Neuronal stem cell (in vitro differentiated cells): ENCODE measurements around the gene CR1L.

ENCODE experiments used
- DNase-seq: peaks from one replicate; pipeline ENCODE4 v3.0.0-alpha.2; 2013; ENCODE audit warnings: low spot score
- H2AFZ ChIP-seq: one replicate; pipeline ENCODE4 v1.6.1; 2013; ENCODE audit warnings: mild to moderate bottlenecking, low read length, inconsistent platforms
- H2AK5ac ChIP-seq: 2 replicates; pipeline ENCODE4 v1.6.1; 2013; ENCODE audit warnings: low read depth, mild to moderate bottlenecking, inconsistent platforms, low read length, moderate library complexity, mixed read lengths
- H2BK120ac ChIP-seq: 2 replicates; pipeline ENCODE4 v1.6.1; 2013; ENCODE audit warnings: low read depth, mild to moderate bottlenecking, inconsistent platforms, low read length, moderate library complexity, mixed read lengths
- H2BK12ac ChIP-seq: one replicate; pipeline ENCODE4 v1.6.1; 2013; ENCODE audit warnings: low read length, inconsistent platforms
- H2BK15ac ChIP-seq: 2 replicates; pipeline ENCODE4 v1.6.1; 2013; ENCODE audit warnings: mild to moderate bottlenecking, low read length, inconsistent platforms, mixed read lengths
- H2BK5ac ChIP-seq: one replicate; pipeline ENCODE4 v1.6.1; 2013; ENCODE audit warnings: inconsistent platforms, mild to moderate bottlenecking, low read length, moderate library complexity
- H3K14ac ChIP-seq: one replicate; pipeline ENCODE4 v1.6.1; 2013; ENCODE audit warnings: low read length, inconsistent platforms
- H3K18ac ChIP-seq: 2 replicates; pipeline ENCODE4 v1.6.1; 2013; ENCODE audit warnings: low read length, inconsistent platforms
- H3K23ac ChIP-seq: 2 replicates; pipeline ENCODE4 v1.6.1; 2013; ENCODE audit warnings: low read depth, mild to moderate bottlenecking, mixed read lengths, low read length, inconsistent platforms; ENCODE audit not compliant: poor library complexity
- H3K27ac ChIP-seq: replicated peaks from 3 replicates; pipeline ENCODE4 v1.5.1; 2013; ENCODE audit warnings: low read length, inconsistent platforms
- H3K27me3 ChIP-seq, 3 experiments: 2 replicates each; pipeline ENCODE4 v1.6.1; 2013; ENCODE audit warnings: low read length in 3 of 3, mild to moderate bottlenecking in 2 of 3, inconsistent platforms in 1 of 3, low read depth in 1 of 3, mixed read lengths in 1 of 3, moderate library complexity in 1 of 3; ENCODE audit not compliant: control insufficient read depth in 3 of 3, insufficient read depth in 3 of 3
- H3K36me3 ChIP-seq, 2 donors: replicated peaks in 1 of 2; 2 replicates each; pipeline ENCODE4 v1.6.1; 2013; ENCODE audit warnings: low read length in 2 of 2; ENCODE audit not compliant: control insufficient read depth in 2 of 2, insufficient read depth in 2 of 2
- H3K4ac ChIP-seq: 2 replicates; pipeline ENCODE4 v1.6.1; 2013; ENCODE audit warnings: inconsistent platforms, mild to moderate bottlenecking, low read length, moderate library complexity
- H3K4me1 ChIP-seq, 2 donors: 1 replicate in 1 of 2; 2 replicates in 1 of 2; pipeline ENCODE4 v1.6.1; 2013; ENCODE audit warnings: low read length in 2 of 2, low read depth in 1 of 2; ENCODE audit not compliant: control insufficient read depth in 2 of 2, insufficient read depth in 1 of 2
- H3K4me2 ChIP-seq: one replicate; pipeline ENCODE4 v1.6.1; 2013; ENCODE audit warnings: mild to moderate bottlenecking, low read length, inconsistent platforms; ENCODE audit not compliant: insufficient read depth, poor library complexity, severe bottlenecking
- H3K4me3 ChIP-seq, 2 donors: 2 replicates each; pipeline ENCODE4 v1.5.1; 2013; ENCODE audit warnings: low read length in 2 of 2, mild to moderate bottlenecking in 2 of 2, inconsistent platforms in 1 of 2, moderate library complexity in 1 of 2
- H3K79me1 ChIP-seq: one replicate; pipeline ENCODE4 v1.6.1; 2013; ENCODE audit warnings: low read depth, mild to moderate bottlenecking, inconsistent platforms, low read length, moderate library complexity
- H3K9ac ChIP-seq: one replicate; pipeline ENCODE4 v1.6.1; 2013; ENCODE audit warnings: mild to moderate bottlenecking, low read depth, low read length, inconsistent platforms; ENCODE audit not compliant: poor library complexity
- H3K9me3 ChIP-seq, 2 donors: replicated peaks in 1 of 2; 2 replicates each; pipeline versions ENCODE3 to v1.6.1; 2013; ENCODE audit warnings: low read length in 2 of 2, mild to moderate bottlenecking in 2 of 2, inconsistent platforms in 1 of 2, low read depth in 1 of 2, mixed read lengths in 1 of 2, moderate library complexity in 1 of 2; ENCODE audit not compliant: control insufficient read depth in 2 of 2, insufficient read depth in 1 of 2
- H4K8ac ChIP-seq: one replicate; pipeline ENCODE4 v1.6.1; 2013; ENCODE audit warnings: low read depth, mild to moderate bottlenecking, inconsistent platforms, low read length, moderate library complexity
- H4K91ac ChIP-seq: one replicate; pipeline ENCODE4 v1.6.1; 2013; ENCODE audit warnings: low read length, low read depth, mild to moderate bottlenecking, inconsistent platforms; ENCODE audit not compliant: poor library complexity
- WGBS, 2 donors: extraction: QIAGEN DNeasy Blood & Tissue Kit; methylation state at CpG; one replicate each; pipeline ENCODE4 v1.1.7; 2013; ENCODE audit warnings: missing lambda C conversion rate in 2 of 2, mixed read lengths in 1 of 2; ENCODE audit not compliant: insufficient read length in 2 of 2, insufficient replicate concordance in 1 of 2; ENCODE audit errors: extremely low coverage in 2 of 2; 5-methylcytosine and 5-hydroxymethylcytosine counted together

Gene CR1L

DNA sequence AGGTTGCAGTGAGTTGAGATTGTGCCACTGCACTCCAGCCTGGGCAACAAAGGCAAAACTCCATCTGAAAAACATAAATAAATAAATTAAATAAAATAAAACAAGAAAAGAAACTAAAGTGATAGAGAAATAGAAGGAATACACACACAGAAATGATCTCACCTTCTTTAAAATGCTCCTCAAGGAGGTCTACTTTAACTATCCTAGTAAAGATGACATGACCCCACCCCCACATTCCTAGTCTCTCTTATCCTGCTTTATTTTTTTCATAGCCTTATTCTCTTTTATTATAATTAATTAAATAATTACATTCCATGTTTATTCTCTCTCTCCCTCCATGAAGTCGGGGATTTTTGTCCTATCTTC is 18.0 kb upstream of the CR1L start:
- Histone ChIP-seq H3K9me3 (no peaks in the 10 kb centered on the region), H3K4me1 (peaks cover 0 to 3% of the 10 kb centered on the region in 2 donors), H2BK15ac (no peak overlapping the region), H3K23ac (no peak overlapping the region), H2AK5ac (no peak overlapping the region), H3K18ac (no peak overlapping the region), H2AFZ (no peak overlapping the region), H3K27ac (no peak overlapping the region), H2BK120ac (no peak overlapping the region), H3K36me3 (no peaks in the 10 kb centered on the region), H4K8ac (no peak overlapping the region), H3K9ac (no peak overlapping the region), H3K14ac (no peak overlapping the region), H3K79me1 (no peaks in the 10 kb centered on the region), H3K4me2 (no peak overlapping the region), H3K27me3 (no peaks in the 10 kb centered on the region), H3K4me3 (no peak overlapping the region), H4K91ac (no peak overlapping the region), H2BK5ac (no peak overlapping the region), H2BK12ac (no peak overlapping the region), H3K4ac (no peak overlapping the region)
- DNase-seq: no peak
- WGBS, 2 donors: no CpG with 5 or more reads among the region's 1 CpG

GRCh38 chr1:207627496-207627895 is 17.4 kb upstream of the CR1L start:
- no CpG with 5 or more reads among the region's 2 CpGs for WGBS, 2 donors
- Histone ChIP-seq H3K27me3 (no peaks in the 10 kb centered on the region), H3K9ac (no peak overlapping the region), H3K4me3 (no peak overlapping the region), H2AK5ac (no peak overlapping the region), H2BK5ac (no peak overlapping the region), H3K4ac (no peak overlapping the region), H3K4me2 (no peak overlapping the region), H3K27ac (no peak overlapping the region), H3K23ac (no peak overlapping the region), H4K91ac (no peak overlapping the region), H4K8ac (no peak overlapping the region), H3K9me3 (no peaks in the 10 kb centered on the region), H3K18ac (no peak overlapping the region), H2BK12ac (no peak overlapping the region), H3K79me1 (no peaks in the 10 kb centered on the region), H3K14ac (no peak overlapping the region), H3K36me3 (no peaks in the 10 kb centered on the region), H2AFZ (no peak overlapping the region), H3K4me1 (peaks cover 0 to 3% of the 10 kb centered on the region in 2 donors), H2BK15ac (no peak overlapping the region), H2BK120ac (no peak overlapping the region)
- no peak for DNase-seq

DNA sequence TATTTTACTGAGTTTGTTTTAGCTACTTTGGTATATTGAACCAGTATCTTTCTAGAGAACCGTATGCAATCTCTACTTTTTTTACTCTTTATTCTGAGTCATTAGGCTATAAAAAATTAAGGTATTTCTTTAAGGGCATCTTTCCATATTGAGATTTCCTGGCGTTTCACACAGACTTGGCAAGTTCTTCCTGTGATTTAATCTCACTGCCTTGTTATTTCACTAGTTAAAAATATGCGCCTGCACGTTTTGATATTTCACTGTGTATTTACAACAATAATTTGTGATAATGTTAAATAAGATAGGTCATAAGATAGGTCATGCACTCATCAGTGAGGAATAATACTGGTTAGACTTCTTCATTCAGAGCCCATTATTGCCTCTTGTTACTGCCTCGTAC is 16.2 kb upstream of the CR1L start:
- Histone ChIP-seq H3K4me1 (peaks cover 0 to 3% of the 10 kb centered on the region in 2 donors), H4K91ac (no peak overlapping the region)

DNA sequence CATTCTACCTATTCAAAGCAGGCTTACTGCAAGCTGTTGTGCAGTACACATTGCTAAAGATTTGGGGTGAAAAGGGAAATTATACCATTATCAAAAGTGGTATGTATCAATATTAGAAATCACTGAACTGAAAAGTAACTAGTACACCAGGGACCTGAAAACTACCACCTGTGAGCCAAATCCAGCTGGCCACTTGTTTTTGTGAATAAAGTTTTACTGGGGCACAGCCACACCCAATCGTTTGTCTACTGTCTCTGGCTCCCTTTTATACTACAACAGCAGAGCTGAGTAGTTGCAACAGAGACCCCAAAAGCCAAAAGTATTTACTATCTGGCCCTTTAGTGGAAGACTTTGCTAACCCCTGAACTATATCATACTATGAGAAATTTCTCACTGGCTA is 13.8 kb upstream of the CR1L start:
- Histone ChIP-seq H3K9ac (no peak overlapping the region), H2BK15ac (no peak overlapping the region), H2BK5ac (no peak overlapping the region), H3K18ac (no peak overlapping the region), H3K4ac (no peak overlapping the region), H4K91ac (no peak overlapping the region), H3K14ac (no peak overlapping the region), H2AFZ (no peak overlapping the region), H3K27me3 (no peaks in the 10 kb centered on the region), H3K36me3 (no peaks in the 10 kb centered on the region), H4K8ac (no peak overlapping the region), H2AK5ac (no peak overlapping the region), H3K4me3 (no peak overlapping the region), H3K4me1 (peaks cover 0 to 6% of the 10 kb centered on the region in 2 donors), H3K79me1 (no peaks in the 10 kb centered on the region), H3K9me3 (no peaks in the 10 kb centered on the region), H3K4me2 (no peak overlapping the region), H3K23ac (no peak overlapping the region), H2BK120ac (no peak overlapping the region), H2BK12ac (no peak overlapping the region), H3K27ac (no peak overlapping the region)
- no CpG with 5 or more reads among the region's 1 CpG for WGBS, 2 donors
- no peak for DNase-seq

More for the DNA sequence above, 16.2 kb upstream of the CR1L start:
- Histone ChIP-seq H2AK5ac (no peak overlapping the region), H3K36me3 (no peaks in the 10 kb centered on the region), H3K79me1 (no peaks in the 10 kb centered on the region), H3K27ac (no peak overlapping the region), H2AFZ (no peak overlapping the region), H3K4me2 (no peak overlapping the region), H2BK120ac (no peak overlapping the region), H3K4me3 (no peak overlapping the region), H3K23ac (no peak overlapping the region), H3K4ac (no peak overlapping the region), H3K14ac (no peak overlapping the region), H3K27me3 (no peaks in the 10 kb centered on the region), H2BK12ac (no peak overlapping the region), H3K9me3 (no peaks in the 10 kb centered on the region), H3K18ac (no peak overlapping the region), H4K8ac (no peak overlapping the region), H3K9ac (no peak overlapping the region), H2BK15ac (no peak overlapping the region), H2BK5ac (no peak overlapping the region)
- WGBS, 2 donors: no CpG with 5 or more reads among the region's 5 CpGs
- no peak for DNase-seq
